ENCODE data around the gene CYP1B1.

DNA sequence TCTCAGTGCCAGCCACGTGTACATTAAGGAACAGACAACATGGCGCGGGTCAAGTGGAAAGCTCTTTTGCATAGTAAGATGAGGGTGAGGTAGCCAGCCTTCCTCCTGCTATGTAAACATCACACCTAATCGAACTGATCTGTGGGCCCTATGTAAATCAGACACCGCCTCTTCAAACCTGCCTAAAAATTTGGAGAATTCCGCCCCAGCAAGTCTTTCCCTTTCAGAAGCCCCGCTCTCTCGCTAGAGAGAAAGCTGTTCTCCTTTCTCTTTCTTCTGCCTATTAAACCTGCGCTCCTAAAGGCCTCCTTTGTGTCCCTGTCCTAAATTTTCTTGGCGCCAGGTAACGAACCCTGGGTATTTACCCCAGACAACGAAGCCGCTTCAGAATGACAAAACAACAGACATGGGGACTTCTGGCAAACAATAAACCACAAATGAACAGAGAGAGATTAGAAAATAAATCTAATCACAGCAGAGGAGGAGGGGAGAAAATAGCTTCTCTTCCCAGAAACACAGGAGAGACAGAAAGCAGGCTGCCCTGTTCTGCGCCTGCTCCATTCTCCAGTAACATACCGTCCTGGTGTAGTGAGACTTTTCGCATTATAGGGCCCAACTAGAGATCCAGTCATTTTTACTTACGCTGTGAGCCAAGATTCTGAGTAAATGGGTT lies 31.9 kb upstream of the CYP1B1 start:
- TF ChIP-seq POLR2AphosphoS5 (IDR thresholded peaks at IDR 0.05), result no peak
- TF ChIP-seq, protein P1, sequence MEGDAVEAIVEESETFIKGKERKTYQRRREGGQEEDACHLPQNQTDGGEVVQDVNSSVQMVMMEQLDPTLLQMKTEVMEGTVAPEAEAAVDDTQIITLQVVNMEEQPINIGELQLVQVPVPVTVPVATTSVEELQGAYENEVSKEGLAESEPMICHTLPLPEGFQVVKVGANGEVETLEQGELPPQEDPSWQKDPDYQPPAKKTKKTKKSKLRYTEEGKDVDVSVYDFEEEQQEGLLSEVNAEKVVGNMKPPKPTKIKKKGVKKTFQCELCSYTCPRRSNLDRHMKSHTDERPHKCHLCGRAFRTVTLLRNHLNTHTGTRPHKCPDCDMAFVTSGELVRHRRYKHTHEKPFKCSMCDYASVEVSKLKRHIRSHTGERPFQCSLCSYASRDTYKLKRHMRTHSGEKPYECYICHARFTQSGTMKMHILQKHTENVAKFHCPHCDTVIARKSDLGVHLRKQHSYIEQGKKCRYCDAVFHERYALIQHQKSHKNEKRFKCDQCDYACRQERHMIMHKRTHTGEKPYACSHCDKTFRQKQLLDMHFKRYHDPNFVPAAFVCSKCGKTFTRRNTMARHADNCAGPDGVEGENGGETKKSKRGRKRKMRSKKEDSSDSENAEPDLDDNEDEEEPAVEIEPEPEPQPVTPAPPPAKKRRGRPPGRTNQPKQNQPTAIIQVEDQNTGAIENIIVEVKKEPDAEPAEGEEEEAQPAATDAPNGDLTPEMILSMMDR (IDR thresholded peaks at IDR 0.05), result no peak
- TF ChIP-seq POLR2A (IDR thresholded peaks at IDR 0.05), result no peak

All from prostate gland (tissue), 2 donors.